ENCODE measurements around the gene CFD. TPM values are rescaled to one million over a fixed set of nuclear protein-coding genes. Genes with fewer than 3 reads are reported as not detected.
A peak's percentile ranks its signal among the peaks of the same experiment; 100 is the strongest.

The CFD gene
- total RNA-seq, 4 donors from 2014 or later = 339 to 1,037 (median 506) TPM

DNA sequence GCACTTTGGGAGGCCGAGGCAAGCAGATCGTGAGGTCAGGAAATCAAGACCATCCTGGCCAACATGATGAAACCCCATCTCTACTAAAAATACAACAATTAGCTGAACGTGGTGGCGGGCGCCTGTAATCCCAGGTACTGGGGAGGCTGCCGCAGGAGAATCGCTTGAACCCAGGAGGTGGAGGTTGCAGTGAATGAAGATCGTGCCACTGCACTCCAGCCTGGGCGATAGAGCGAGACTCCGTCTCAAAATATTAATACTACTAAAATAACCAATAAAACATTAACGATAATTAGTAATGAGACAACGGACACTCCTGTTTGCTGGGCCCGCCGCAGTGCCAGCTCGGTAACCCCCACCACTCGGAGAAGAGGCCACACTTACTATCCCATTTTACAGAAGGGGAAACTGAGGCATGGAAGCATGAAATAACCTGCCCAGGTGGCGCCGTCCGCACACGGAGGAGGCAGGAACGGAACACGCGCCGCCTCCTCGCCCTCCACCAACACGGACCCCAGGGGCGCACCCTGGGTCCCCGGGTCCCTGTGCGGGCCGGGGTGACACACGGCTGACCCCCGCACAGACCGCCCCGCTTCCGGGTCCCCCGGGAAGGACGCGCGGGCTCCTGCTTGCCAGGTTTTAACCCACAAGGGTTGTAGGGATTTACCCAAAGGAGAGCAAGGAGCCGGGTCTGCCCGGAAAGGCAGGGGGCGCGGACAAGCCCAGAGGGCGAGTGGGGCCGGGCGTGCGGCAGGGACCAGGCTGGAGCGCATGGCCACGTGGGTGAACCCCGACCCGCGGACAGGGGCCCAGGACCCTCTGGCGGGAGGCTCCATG, 52.0 kb downstream of the CFD start:
- H3K27me3 ChIP-seq = no peaks in the 10 kb centered on the region
- H3K4me3 ChIP-seq (replicated peaks in 1 of 3) = no peak overlapping the region
- H3K36me3 ChIP-seq = no peaks in the 10 kb centered on the region
- intact Hi-C loops (cut with DNase I) = no loop called here
- DNase-seq = no peak
- no peaks in the 10 kb centered on the region for H3K9me3 ChIP-seq
- TF ChIP-seq CTCF (IDR thresholded peaks at IDR 0.05) = no peak
- no peak for TF ChIP-seq POLR2A (IDR thresholded peaks at IDR 0.05)
- H3K4me1 ChIP-seq = peaks cover 6 to 14% of the 10 kb centered on the region in 2 donors
- no peak overlapping the region for H3K27ac ChIP-seq
- WGBS, 2 donors = 83 to 87% methylated on average over 44 to 45 of the region's 54 CpGs

- Histone ChIP-seq H3K36me3 (no peaks in the 10 kb centered on the region), H3K27me3 (peaks cover 1% of the 10 kb centered on the region), H3K4me1 (peaks cover 14 to 22% of the 10 kb centered on the region in 2 donors), H3K27ac (peak overlapping the region in 2 of 3 donors; percentile 44 to 77), H3K9me3 (no peaks in the 10 kb centered on the region), H3K4me3 (replicated peaks in 1 of 3) (peak overlapping the region in 2 of 3 donors; percentile 69 to 73)
- 1 to 2% methylated on average over 17 to 28 of the region's 69 CpGs for WGBS, 2 donors
- intact Hi-C loops (cut with DNase I) = no loop called here
- no peak for DNase-seq
- TF ChIP-seq POLR2A (IDR thresholded peaks at IDR 0.05) (no peak), CTCF (IDR thresholded peaks at IDR 0.05) (no peak)
Observed at GRCh38 chr19:912181-913079, 53.0 kb downstream of the CFD start.

MicroRNA genes within 50 kb of the gene (microRNA counts, 767-probe panel; counts per million panel counts)
- microRNA hsa-miR-3187-3p = 0 counts per million in 2 donors

Small RNA genes within 50 kb of the gene (microRNA-seq; reads per million reads assigned to microRNA genes)
- 2.6 reads per million for gene MIR3187

Small RNA genes within 50 kb of the gene (small RNA-seq; reads per million reads assigned to genes)
- not detected for gene MIR3187
- not detected for gene RNU6-9

Other genes starting within 250 kb of the CFD start
- 10 to 100 TPM; 23.2 to 39.7 (median 33.1) TPM for gene POLRMT, start 226.1 kb upstream of the CFD start, total RNA-seq
- not detected for gene FGF22, start 219.8 kb upstream of the CFD start, total RNA-seq
- gene RNF126, start 196.4 kb upstream of the CFD start, total RNA-seq = 10 to 100 TPM; 41.4 to 55.5 (median 53.5) TPM
- 10 to 100 TPM; 16.2 to 73.4 (median 62.9) TPM for gene FSTL3, start 183.3 kb upstream of the CFD start, total RNA-seq
- not detected for gene PRSS57, start 164.2 kb upstream of the CFD start, total RNA-seq
- gene PALM, start 150.7 kb upstream of the CFD start, total RNA-seq = 10 to 100 TPM; 18.9 to 45.5 (median 27.7) TPM
- under 1 TPM in 2 of 4 donors, not detected in 2; 0.63 to 0.68 TPM for gene MISP, start 108.6 kb upstream of the CFD start, total RNA-seq
- gene PTBP1, start 62.2 kb upstream of the CFD start, total RNA-seq = 100 to 1,000 TPM; 161 to 277 (median 199) TPM
- gene PLPPR3, start 37.7 kb upstream of the CFD start, total RNA-seq = not detected
- gene AZU1, start 31.8 kb upstream of the CFD start, total RNA-seq = not detected
- gene PRTN3, start 18.7 kb upstream of the CFD start, total RNA-seq = not detected
- gene ELANE, start 7.4 kb upstream of the CFD start, total RNA-seq = 1 to 10 TPM in 3 of 4 donors, not detected in 1; 1.9 to 2.1 (median 2.1) TPM
- 10 to 100 TPM; 33.2 to 66.5 (median 54.3) TPM for gene MED16, start 33.5 kb downstream of the CFD start, total RNA-seq
- gene RNU6-9, start 33.8 kb downstream of the CFD start, total RNA-seq = not detected
- 10 to 100 TPM; 29.2 to 45.8 (median 34.9) TPM for gene R3HDM4, start 53.6 kb downstream of the CFD start, total RNA-seq
- not detected for gene KISS1R, start 57.7 kb downstream of the CFD start, total RNA-seq
- 1 to 10 TPM; 2.6 to 7.7 (median 3.9) TPM for gene ARID3A, start 66.4 kb downstream of the CFD start, total RNA-seq
- 10 to 100 TPM; 15.2 to 73.5 (median 46.8) TPM for gene WDR18, start 124.7 kb downstream of the CFD start, total RNA-seq
- under 1 TPM in 1 of 4 donors, not detected in 3; 0.22 TPM for gene GRIN3B, start 140.8 kb downstream of the CFD start, total RNA-seq
- gene TMEM259, start 161.5 kb downstream of the CFD start, total RNA-seq = 100 to 1,000 TPM; 162 to 238 (median 192) TPM
- gene RNU6-2, start 161.9 kb downstream of the CFD start, total RNA-seq = not detected
- gene CNN2, start 166.9 kb downstream of the CFD start, total RNA-seq = 10 to 100 TPM; 60.7 to 88.2 (median 82.2) TPM
- gene ABCA7, start 180.4 kb downstream of the CFD start, total RNA-seq = 10 to 100 TPM; 15.5 to 58.7 (median 29.8) TPM
- 10 to 100 TPM; 11.5 to 19.8 (median 14.4) TPM for gene ARHGAP45, start 207.5 kb downstream of the CFD start, total RNA-seq
- gene POLR2E, start 235.7 kb downstream of the CFD start, total RNA-seq = 100 to 1,000 TPM in 3 of 4 donors, 10 to 100 TPM in 1; 87.6 to 264 (median 163) TPM
- gene GPX4, start 244.3 kb downstream of the CFD start, total RNA-seq = 100 to 1,000 TPM; 350 to 485 (median 414) TPM